Measurements from ENCODE around the gene ZSCAN32.

The ZSCAN32 gene

GRCh38 chr16:3400779-3401688 lies at the start of gene ZSCAN32, which contains the start of gene ZNF174:
ZSCAN32 (minus strand) TSS chr16:3401004; CDS start chr16:3397557, 3,447 bp downstream.
ZNF174 (plus strand) TSS chr16:3401215; CDS start chr16:3402005, 790 bp downstream.
- DNase-seq: peak; percentile 99

DNA sequence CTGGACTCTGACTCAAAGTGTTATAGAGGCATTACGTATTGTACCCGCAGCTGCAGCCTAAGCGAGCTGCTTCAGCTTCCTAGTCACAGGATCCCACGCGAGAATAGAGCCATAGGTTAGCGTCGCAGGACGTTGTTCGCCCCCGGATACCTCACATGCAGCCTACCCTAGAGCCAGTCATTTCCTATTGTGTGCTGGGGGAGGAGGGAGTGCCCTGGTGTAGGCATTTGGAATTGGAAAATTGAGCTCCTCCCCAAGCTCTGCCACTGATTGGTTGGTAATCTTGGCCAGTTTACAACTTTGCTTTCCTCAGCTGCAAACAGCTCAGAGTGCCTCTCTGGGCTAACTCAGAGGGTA lies 43.2 kb upstream of the ZSCAN32 start:
- peak; percentile 31 for DNase-seq

DNA sequence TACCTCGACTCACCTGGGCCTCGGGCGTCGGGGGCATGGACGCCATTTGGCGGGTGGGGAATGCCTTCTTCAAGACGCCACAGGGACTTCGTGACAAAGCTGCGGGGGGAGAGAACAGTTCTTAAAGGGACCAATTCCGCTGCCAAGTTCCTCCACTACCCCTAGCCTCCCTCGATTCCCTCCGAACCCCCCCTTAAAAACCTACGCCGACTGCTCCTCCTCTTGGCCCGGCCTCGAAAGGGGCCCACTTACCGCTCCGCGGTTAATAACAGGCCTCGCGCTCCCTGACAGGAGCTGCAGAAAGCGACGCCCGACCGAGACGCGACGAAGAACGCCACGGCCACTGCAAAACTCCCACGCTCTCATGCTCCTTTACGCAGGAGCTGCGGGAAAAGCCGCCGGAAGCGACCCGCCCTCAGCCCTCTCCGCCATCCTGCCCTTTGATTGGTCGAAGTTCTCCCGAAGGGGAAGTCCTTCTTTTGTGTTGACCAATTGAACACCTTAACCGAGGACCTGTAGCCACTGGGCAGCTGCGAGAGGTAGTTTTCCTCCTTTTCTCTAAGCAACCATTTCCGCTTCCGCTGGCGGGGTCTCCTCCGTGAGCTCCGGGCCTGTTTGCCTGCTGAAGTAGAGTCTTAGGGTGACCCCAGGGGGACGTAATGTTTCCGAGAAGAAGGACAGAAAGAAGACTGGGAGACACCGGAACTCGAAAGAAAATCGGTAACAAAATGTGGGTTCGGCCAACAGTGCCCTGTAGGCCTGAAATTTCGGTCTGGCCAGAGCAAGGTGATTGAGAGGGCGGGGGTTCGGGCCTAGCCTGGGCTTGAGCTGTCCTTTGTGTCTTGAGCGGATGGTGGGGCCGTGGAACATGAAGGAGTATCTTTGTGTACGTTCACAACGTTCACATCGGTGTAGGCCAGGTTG lies 42.6 kb upstream of the ZSCAN32 start, which contains the start of the genes NAA60 and ZNF597:
NAA60 (plus strand) TSS at position 573 of the 924 bp plus-strand sequence. CDS start 32,548 bp downstream, outside the sequence.
ZNF597 (minus strand) TSS at position 397 of the 924 bp plus-strand sequence; CDS start at position 46, 351 bp downstream.
- peak; percentile 91 for DNase-seq

GRCh38 chr16:3439637-3440036 lies 38.8 kb upstream of the ZSCAN32 start:
- DNase-seq: no peak

DNA sequence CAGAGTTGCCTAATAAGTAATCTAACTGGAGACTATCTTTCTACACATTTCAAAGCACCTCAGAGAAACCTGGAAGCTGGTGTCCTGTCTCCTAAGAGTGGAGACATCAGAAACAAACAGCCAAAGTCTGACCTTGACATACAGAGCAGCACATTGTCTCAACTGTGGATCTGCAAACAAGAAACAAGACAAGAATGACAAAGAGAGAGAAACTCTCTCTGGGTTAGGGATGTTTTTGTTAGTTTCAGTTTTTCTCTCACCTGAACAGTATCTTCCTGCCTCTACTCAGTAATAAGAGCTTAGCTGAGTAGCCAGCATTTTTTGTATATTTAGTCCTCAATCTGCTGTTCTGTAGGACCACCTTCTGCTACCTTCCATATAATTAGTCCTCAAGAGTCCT lies 33.6 kb upstream of the ZSCAN32 start:
- DNase-seq: no peak

GRCh38 chr16:3431779-3432219 lies 31.0 kb upstream of the ZSCAN32 start:
- peak; percentile 55 for DNase-seq

DNA sequence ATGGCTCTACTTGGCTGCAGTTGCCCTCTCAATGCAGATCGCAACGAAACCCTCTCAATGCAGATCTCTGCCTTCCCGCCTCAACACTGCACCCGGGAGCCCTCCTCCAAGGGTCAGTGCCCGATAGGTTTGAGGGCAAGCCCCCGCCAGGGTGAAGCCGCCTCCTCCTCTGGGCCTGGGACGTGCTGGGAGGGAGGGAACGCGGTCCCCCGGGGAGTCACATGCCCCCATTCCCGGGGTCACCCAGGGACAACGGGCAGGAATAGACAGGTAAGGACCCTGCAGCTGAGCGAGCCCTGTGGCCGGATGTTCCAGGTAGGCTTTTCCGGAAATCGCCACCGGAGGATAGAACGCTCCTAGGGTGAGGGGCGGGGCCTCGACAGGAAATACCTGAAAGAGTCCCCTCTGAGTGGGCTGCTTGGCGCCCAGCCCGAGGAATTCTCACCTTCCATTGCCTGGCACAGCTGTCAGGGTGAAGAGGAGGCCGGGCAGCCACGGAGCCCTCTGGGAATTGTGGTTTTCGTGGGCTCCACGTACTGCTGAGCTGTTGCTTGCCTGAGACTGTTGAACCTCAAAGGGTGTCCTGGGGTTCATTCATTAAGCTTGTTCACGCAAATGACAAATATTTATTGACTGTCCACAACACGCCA lies 13.1 kb upstream of the ZSCAN32 start:
- DNase-seq: no peak

DNA sequence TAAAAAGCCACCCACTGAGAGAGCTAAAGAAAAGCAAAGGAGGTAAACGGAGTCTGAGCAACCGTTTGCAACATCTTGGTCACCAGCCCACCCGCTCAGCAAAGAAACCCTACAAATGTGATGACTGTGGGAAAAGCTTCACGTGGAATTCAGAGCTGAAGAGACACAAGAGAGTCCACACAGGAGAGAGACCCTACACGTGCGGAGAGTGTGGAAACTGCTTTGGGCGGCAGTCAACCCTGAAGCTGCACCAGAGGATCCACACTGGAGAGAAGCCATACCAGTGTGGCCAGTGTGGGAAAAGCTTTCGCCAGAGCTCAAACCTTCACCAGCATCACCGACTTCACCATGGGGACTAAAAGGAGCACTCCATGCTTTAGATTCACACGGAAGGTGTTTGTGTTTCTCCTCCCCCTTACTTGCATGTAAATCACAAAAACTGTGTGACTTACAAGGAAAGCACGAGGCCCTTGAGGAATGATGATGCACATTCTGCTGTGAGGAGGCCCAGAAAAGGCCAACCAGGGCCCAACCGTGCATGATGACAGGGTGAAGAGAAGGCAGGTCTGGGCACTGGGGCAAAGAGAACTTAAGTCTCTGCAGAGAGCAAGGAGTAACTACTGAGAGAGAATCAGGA lies 7.9 kb upstream of the ZSCAN32 start:
- no peak for DNase-seq

GRCh38 chr16:3401719-3402397 lies 1.1 kb upstream of the ZSCAN32 start:
- no peak for DNase-seq

DNA sequence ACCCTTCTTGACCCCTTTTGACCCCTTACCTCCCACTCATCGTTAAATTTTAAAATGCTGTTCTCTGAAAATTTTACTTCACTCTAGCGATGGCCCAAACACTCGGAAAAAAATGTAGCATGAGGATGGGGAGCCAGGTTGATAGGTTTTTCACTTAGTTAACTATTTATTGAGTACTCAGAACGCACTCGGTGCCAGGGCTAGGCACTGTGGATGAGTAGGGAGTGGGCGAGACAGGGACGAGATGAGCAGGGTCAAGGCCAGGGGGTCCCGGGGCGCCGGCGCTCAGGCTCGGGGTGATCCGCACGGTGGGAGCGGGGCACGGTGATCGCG lies 392 bp downstream of the ZSCAN32 start:
- no peak for DNase-seq

DNA sequence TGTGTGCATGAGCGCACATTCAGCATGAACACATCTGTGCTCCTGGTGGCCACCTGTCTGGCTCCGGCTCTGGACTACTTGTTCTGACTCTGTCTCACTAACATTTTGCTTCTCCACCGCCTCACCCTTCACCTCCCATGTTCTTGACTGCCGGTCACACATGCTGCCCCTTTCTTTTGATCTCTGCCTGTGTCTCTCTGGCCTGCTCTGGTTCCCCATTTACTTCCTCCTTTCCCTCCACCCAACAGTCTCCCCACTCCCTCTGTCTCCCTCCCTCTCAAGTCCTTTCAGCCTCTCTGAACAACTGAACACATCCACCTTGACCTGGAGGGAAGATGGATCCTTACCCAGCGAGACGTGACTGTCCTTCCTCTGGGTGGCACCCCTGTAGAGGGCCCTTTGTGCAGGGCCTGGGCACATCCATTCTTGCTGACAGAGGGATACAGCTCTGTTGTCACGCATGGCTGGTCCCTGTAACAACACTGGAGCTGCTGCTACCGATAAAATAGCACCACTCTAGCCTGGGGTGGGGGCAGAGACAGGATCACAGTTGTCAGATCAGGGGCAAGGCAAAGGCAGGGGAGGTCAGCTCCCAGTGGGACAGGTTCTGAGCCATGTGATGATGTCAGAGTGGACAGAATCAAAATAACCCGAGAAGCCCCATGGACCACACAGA lies 11.0 kb downstream of the ZSCAN32 start:
- DNase-seq: no peak

- DNase-seq: no peak
These were observed 12.5 kb downstream of the ZSCAN32 start for GRCh38 chr16:3388325-3388724.

GRCh38 chr16:3383045-3383448 lies 17.8 kb downstream of the ZSCAN32 start:
- DNase-seq: peak; percentile 1

DNA sequence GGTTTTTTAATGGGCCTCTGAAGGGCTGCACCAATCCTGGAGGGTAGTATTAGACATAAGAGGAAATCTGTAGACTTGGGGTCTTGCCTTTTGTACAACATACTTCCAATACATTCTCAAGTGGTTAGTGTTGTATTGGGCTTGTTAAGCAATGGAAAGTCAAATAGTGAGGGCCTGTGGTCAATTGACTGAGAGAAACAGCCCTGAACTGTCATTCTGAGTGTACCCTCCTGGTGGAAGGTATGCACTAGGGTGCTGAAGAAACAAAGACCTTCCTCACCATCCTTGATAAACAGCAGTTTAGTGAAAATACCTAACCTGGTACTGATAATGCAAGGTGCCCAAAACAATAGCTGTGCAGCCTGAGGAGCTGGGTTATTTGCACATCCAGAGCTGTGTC lies 22.9 kb downstream of the ZSCAN32 start:
- no peak for DNase-seq

GRCh38 chr16:3375680-3376079 lies 25.1 kb downstream of the ZSCAN32 start:
- no peak for DNase-seq

DNA sequence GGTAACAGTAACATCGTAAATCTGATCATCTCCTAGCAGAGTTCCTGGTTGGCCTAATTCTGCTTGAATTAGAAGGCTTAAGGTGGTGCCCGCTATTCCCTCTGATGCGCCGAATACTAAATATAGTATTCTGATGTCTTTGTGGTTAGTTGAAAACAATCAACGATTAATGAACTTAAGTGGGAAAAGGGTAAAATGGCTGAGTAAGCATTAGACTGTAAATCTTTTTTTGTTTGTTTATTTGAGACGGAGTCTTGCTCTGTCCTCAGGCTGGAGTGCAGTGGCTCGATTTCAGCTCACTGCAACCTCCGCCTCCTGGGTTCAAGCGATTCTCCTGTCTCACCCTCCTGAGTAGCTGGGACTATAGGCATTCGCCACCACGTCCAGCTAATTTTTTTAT lies 31.7 kb downstream of the ZSCAN32 start:
- DNase-seq: no peak

GRCh38 chr16:3364774-3365427 lies 35.9 kb downstream of the ZSCAN32 start:
- peak; percentile 91 for DNase-seq

- DNase-seq: peak; percentile 1
These were observed 37.0 kb downstream of the ZSCAN32 start for GRCh38 chr16:3363793-3364192.

DNA sequence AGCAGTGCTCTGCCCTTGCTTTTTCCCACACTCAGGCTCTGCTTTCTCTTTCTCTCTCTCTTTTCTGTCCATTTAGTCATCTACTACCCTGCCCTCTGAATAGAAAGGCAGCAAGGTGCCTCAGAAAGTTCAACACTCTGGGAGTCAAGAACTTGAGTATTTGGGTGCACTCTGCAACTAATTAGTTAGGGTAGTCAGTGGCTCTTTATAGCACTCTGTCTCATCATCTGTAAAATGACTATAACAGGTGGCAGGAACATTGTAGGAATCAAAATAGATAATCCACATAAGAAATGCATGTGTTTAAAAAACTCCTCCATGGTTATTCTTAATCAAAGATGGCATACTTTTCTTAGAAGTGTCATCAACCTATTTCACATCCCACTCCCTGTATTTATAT lies 37.9 kb downstream of the ZSCAN32 start:
- DNase-seq: no peak

DNA sequence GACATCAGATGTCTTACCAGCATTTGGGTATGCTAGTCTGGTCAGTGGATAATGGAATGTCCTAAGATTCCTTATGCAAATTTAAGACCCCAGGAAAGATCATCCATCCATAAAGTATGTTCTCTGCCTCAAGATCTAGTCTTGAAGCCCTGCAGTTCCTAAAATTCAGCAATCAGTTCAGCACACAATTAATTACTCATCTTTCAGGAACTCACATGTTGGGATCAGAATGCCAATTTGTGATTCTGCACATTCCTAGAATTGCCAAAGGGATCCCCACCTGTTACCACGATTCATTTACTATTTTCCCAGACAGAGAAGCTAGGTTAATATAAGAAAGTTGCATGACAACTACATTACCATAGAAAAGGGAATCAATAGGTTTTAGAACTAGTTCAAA lies 41.9 kb downstream of the ZSCAN32 start:
- DNase-seq: no peak

DNA sequence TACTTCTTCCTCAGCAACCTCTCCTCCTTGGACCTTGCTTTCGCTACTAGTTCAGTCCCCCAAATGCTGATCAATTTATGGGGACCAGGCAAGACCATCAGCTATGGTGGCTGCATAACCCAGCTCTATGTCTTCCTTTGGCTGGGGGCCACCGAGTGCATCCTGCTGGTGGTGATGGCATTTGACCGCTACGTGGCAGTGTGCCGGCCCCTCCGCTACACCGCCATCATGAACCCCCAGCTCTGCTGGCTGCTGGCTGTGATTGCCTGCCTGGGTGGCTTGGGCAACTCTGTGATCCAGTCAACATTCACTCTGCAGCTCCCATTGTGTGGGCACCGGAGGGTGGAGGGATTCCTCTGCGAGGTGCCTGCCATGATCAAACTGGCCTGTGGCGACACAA lies 44.7 kb downstream of the ZSCAN32 start:
- DNase-seq: no peak

Data from CD4-positive, alpha-beta T cell treated with Interleukin-10 for 1 hour (primary cell).